HEK293 (cell line): ENCODE measurements around the gene TCHP.

Experiments
- ZNF10 ChIP-seq: fragments of 450-650 bp; formaldehyde crosslinking; IDR thresholded peaks from 2 replicates; pipeline ENCODE4 v1.5.1; 2017; ENCODE audit warnings: missing biosample characterization, missing genetic modification characterization
- ZNF175 ChIP-seq: fragments of 450-650 bp; formaldehyde crosslinking; IDR thresholded peaks from 2 replicates; pipeline ENCODE4 v1.5.1; 2016; ENCODE audit warnings: missing biosample characterization, missing genetic modification characterization
- ZNF501 ChIP-seq: fragments of 450-650 bp; formaldehyde crosslinking; IDR thresholded peaks from 2 replicates; pipeline ENCODE4 v1.5.1; 2016; ENCODE audit warnings: missing biosample characterization, missing genetic modification characterization
- ZNF560 ChIP-seq: fragments of 450-650 bp; formaldehyde crosslinking; IDR thresholded peaks from 2 replicates; pipeline ENCODE4 v1.5.1; 2017; ENCODE audit warnings: missing biosample characterization, missing genetic modification characterization, borderline replicate concordance
- TF ChIP-seq, protein P1 (sequence below): fragments of 450-650 bp; formaldehyde crosslinking; IDR thresholded peaks from 2 replicates; pipeline ENCODE4 v1.5.1; 2016; ENCODE audit warnings: missing biosample characterization, missing genetic modification characterization
- TF ChIP-seq, protein P2 (sequence below): IDR thresholded peaks from 2 replicates; pipeline ENCODE4 v1.6.1; 2011; ENCODE audit warnings: mild to moderate bottlenecking, low read depth, low read length, borderline replicate concordance

DNA sequence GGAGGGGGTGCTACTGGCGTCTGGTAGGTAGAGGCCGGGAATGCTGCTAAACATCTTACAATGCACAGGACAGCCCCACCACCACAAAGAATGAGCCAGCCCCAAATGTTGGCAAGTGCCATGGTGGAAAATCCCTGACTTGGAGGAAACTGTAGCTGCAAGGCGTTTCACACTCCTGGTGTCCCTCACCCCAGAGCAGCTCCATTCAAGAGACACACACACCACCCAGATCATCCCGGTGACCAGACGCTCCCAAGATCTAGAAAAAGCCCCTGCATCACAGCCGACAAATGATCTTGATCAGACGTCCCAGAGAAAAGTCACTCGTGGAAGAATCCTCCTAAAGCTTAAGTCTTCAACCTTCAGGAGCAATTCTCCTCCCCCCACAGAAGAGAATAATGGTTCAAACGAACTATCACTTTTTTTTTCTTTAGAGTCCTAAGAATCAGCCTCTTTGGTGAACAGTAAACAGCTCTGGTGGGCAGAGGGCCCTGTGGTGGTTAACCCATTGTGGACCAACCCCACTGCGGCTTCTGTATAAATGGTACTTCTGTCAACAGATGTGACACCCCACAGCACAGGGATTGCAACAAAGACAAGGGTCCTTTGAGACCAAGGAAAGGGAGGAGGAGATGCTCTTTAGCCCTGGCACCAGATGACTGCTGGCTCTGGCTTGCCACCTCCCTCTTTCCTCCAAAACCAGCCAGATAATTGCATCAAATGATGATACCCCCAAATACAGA lies 22.4 kb upstream of the TCHP start:
- TF ChIP-seq ZNF175: no peak
- TF ChIP-seq, protein P1, sequence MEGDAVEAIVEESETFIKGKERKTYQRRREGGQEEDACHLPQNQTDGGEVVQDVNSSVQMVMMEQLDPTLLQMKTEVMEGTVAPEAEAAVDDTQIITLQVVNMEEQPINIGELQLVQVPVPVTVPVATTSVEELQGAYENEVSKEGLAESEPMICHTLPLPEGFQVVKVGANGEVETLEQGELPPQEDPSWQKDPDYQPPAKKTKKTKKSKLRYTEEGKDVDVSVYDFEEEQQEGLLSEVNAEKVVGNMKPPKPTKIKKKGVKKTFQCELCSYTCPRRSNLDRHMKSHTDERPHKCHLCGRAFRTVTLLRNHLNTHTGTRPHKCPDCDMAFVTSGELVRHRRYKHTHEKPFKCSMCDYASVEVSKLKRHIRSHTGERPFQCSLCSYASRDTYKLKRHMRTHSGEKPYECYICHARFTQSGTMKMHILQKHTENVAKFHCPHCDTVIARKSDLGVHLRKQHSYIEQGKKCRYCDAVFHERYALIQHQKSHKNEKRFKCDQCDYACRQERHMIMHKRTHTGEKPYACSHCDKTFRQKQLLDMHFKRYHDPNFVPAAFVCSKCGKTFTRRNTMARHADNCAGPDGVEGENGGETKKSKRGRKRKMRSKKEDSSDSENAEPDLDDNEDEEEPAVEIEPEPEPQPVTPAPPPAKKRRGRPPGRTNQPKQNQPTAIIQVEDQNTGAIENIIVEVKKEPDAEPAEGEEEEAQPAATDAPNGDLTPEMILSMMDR (tag by site-specific recombination): no peak
- TF ChIP-seq ZNF560 (tag by site-specific recombination): no peak
- no peak for TF ChIP-seq ZNF501 (tag by site-specific recombination)
- TF ChIP-seq ZNF10: no peak
- TF ChIP-seq, protein P2, sequence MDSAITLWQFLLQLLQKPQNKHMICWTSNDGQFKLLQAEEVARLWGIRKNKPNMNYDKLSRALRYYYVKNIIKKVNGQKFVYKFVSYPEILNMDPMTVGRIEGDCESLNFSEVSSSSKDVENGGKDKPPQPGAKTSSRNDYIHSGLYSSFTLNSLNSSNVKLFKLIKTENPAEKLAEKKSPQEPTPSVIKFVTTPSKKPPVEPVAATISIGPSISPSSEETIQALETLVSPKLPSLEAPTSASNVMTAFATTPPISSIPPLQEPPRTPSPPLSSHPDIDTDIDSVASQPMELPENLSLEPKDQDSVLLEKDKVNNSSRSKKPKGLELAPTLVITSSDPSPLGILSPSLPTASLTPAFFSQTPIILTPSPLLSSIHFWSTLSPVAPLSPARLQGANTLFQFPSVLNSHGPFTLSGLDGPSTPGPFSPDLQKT: no peak
